Bone marrow (tissue), 2 donors: Measurements from ENCODE around the gene KRTAP1-1.
"Not testable (repeated sequence)": the region's sequence is repeated elsewhere in the genome, so short reads cannot be mapped to it uniquely, and the experiment has no call there.

Experiments used
- DNase-seq, 2 donors: peaks; one replicate each; lab custom pipeline; 2025; lab: John Stamatoyannopoulos, UW

KRTAP1-1 gene

GRCh38 chr17:41055130-41055529 is 13.9 kb upstream of the KRTAP1-1 start, which contains the start of gene KRTAP2-2:
TSS of gene KRTAP2-2 (minus strand) at chr17:41055230. CDS start at chr17:41055211, 19 bp downstream.
- DNase-seq = not testable (repeated sequence)

GRCh38 chr17:41054556-41054955 is 13.3 kb upstream of the KRTAP1-1 start:
- not testable (repeated sequence) for DNase-seq

GRCh38 chr17:41054025-41054424 is 12.8 kb upstream of the KRTAP1-1 start:
- no peak for DNase-seq

GRCh38 chr17:41052566-41052965 is 11.3 kb upstream of the KRTAP1-1 start:
- no peak for DNase-seq

GRCh38 chr17:41049110-41049509 is 7.9 kb upstream of the KRTAP1-1 start:
- DNase-seq = no peak

- DNase-seq = no peak
Observed at GRCh38 chr17:41048441-41048840, 7.2 kb upstream of the KRTAP1-1 start.

GRCh38 chr17:41046735-41047465 is 5.7 kb upstream of the KRTAP1-1 start, which contains the start of gene KRTAP2-1:
TSS of gene KRTAP2-1 (minus strand) at chr17:41047316. CDS start at chr17:41047267, 49 bp downstream.
- not testable (repeated sequence) for DNase-seq

- DNase-seq = no peak
Observed at GRCh38 chr17:41042953-41043352, 1.7 kb upstream of the KRTAP1-1 start.

GRCh38 chr17:41037853-41038350 is 3.3 kb downstream of the KRTAP1-1 start:
- DNase-seq = no peak

- DNase-seq = not testable (repeated sequence)
Observed at GRCh38 chr17:41034346-41034935, 6.8 kb downstream of the KRTAP1-1 start, which contains the start of gene KRTAP1-3. TSS of gene KRTAP1-3 (minus strand) at chr17:41034874. CDS start at chr17:41034821, 53 bp downstream.

- DNase-seq = no peak
Observed at GRCh38 chr17:41029633-41030245, 11.5 kb downstream of the KRTAP1-1 start, which contains the start of gene KRTAP1-4. TSS of gene KRTAP1-4 (minus strand) at chr17:41030195. CDS start at chr17:41030078, 117 bp downstream.

- DNase-seq = no peak
Observed at GRCh38 chr17:41026715-41027471, 14.4 kb downstream of the KRTAP1-1 start, which contains the start of gene KRTAP1-5. TSS of gene KRTAP1-5 (minus strand) at chr17:41027208. CDS start at chr17:41027155, 53 bp downstream.

GRCh38 chr17:41024697-41025096 is 16.6 kb downstream of the KRTAP1-1 start:
- DNase-seq = no peak

- no peak for DNase-seq
Observed at GRCh38 chr17:41020336-41020735, 20.9 kb downstream of the KRTAP1-1 start.

GRCh38 chr17:41019415-41019814 is 21.8 kb downstream of the KRTAP1-1 start:
- DNase-seq = no peak

- DNase-seq = no peak
Observed at GRCh38 chr17:41018541-41018940, 22.7 kb downstream of the KRTAP1-1 start.

- DNase-seq = no peak
Observed at GRCh38 chr17:41016578-41017215, 24.6 kb downstream of the KRTAP1-1 start.

GRCh38 chr17:41015454-41015853 is 25.8 kb downstream of the KRTAP1-1 start:
- DNase-seq = no peak

GRCh38 chr17:41013606-41014005 is 27.6 kb downstream of the KRTAP1-1 start:
- no peak for DNase-seq

- DNase-seq = no peak
Observed at GRCh38 chr17:41013181-41013580, 28.1 kb downstream of the KRTAP1-1 start.
